K562 (cell line): ENCODE data around the gene ARL3.

Experiments
- ATF6 ChIP-seq: sonication (generic); formaldehyde crosslinking; IDR thresholded peaks from 2 replicates; pipeline ENCODE4 v1.4.0; 2020; ENCODE audit warnings: mild to moderate bottlenecking, missing genetic modification reagents
- CTCF ChIP-seq, 3 experiments: IDR thresholded peaks in 2 of 3; conservative IDR thresholded peaks in 1 of 3; 2 replicates each; pipeline ENCODE4 v1.5.1; 2011 to 2012; ENCODE audit warnings: low read length in 3 of 3, mild to moderate bottlenecking in 3 of 3, control low read depth in 2 of 3, improper control_type of control experiment in 1 of 3, inconsistent platforms in 1 of 3, low read depth in 1 of 3, mixed read lengths in 1 of 3, moderate library complexity in 1 of 3; ENCODE audit not compliant: insufficient read depth in 2 of 3
- HDGF ChIP-seq: fragments of 450-650 bp; IDR thresholded peaks from 2 replicates; pipeline ENCODE4 v1.6.1; 2016
- REST ChIP-seq, 2 experiments: fragments of 450-650 bp; formaldehyde crosslinking in 1 of 2; IDR thresholded peaks; 2 replicates each; pipeline versions ENCODE4 v1.4.0 to v1.6.1; 2014 to 2020; ENCODE audit warnings: mild to moderate bottlenecking in 2 of 2, borderline replicate concordance in 1 of 2, low read depth in 1 of 2

GRCh38 chr10:102673819-102674511 is 40.2 kb downstream of the ARL3 start:
- TF ChIP-seq REST (IDR thresholded peaks at IDR 0.05; ENCODE audit: borderline replicate concordance) (no peak), REST (CRISPR knock-in tag; IDR thresholded peaks at IDR 0.05; ENCODE audit: low read depth) (no peak), CTCF (IDR thresholded peaks at IDR 0.05 in 2 of 3, conservative IDR thresholded peaks at IDR 0.05 in 1 of 3; ENCODE audit: insufficient read depth in 2 of 3, low read depth in 1 of 3, low read length in 3 of 3) (no peak), ATF6 (CRISPR knock-in tag) (no peak), HDGF (no peak)
